Activated T-cell treated with anti-CD3 and anti-CD28 coated beads, Interleukin-2, amount 50 U/mL, for 72 hours (primary cell): ENCODE data around the gene SNX8. TPM values are rescaled to one million over a fixed set of nuclear protein-coding genes. Genes with fewer than 3 reads are reported as not detected.
A peak's percentile ranks its signal among the peaks of the same experiment; 100 is the strongest.

Experiments
- ATAC-seq, 2 donors: fragments of 150-1000 bp; cut with Tn5 transposase; replicated peaks in 1 of 2; 2 replicates each; pipeline ENCODE4 v1.10.0; 2021; ENCODE audit warnings: moderate library complexity in 2 of 2, mild to moderate bottlenecking in 1 of 2
- DNase-seq, 2 donors: peaks; one replicate each; pipeline ENCODE4 v3.0.0; 2021 to 2022; ENCODE audit warnings: mixed read lengths in 1 of 2
- H3K27ac Mint-ChIP-seq: one replicate; pipeline ENCODE4 v1.8.0; 2022; ENCODE audit warnings: mild to moderate bottlenecking, moderate library complexity, mixed read lengths
- H3K27me3 Mint-ChIP-seq: one replicate; pipeline ENCODE4 v1.8.0; 2022; ENCODE audit warnings: low read depth, mixed read lengths
- H3K36me3 Mint-ChIP-seq, 2 donors: one replicate each; pipeline ENCODE4 v1.8.0; 2022; ENCODE audit warnings: mixed read lengths in 2 of 2, mild to moderate bottlenecking in 1 of 2; ENCODE audit not compliant: insufficient read depth in 2 of 2
- H3K4me1 Mint-ChIP-seq: one replicate; pipeline ENCODE4 v1.8.0; 2022; ENCODE audit warnings: low read depth, mixed read lengths
- H3K4me3 Mint-ChIP-seq, 2 donors: one replicate each; pipeline ENCODE4 v1.8.0; 2022; ENCODE audit warnings: mild to moderate bottlenecking in 2 of 2, mixed read lengths in 2 of 2, moderate library complexity in 2 of 2
- H3K9me3 Mint-ChIP-seq, 2 donors: one replicate each; pipeline ENCODE4 v1.8.0; 2022; ENCODE audit warnings: mixed read lengths in 2 of 2
- total RNA-seq, 2 donors: library from RNA; stranded (reverse); gene quantifications; one replicate each; pipeline ENCODE4 v1.2.3, GENCODE V29; 2022

SNX8 gene
- total RNA-seq, 2 donors from 2014 or later, result 25.5 to 31.2 TPM

GRCh38 chr7:2299870-2300512, 14.2 kb downstream of the SNX8 start:
- Mint-ChIP-seq H3K4me1 (peaks cover 32% of the 10 kb centered on the region), H3K9me3 (no peaks in the 10 kb centered on the region), H3K4me3 (peak overlapping the region in 1 of 2 donors; percentile 54), H3K27me3 (no peaks in the 10 kb centered on the region), H3K36me3 (no peaks in the 10 kb centered on the region), H3K27ac (peak overlapping the region; percentile 12)
- ATAC-seq, result no peak
- no peak for DNase-seq

DNA sequence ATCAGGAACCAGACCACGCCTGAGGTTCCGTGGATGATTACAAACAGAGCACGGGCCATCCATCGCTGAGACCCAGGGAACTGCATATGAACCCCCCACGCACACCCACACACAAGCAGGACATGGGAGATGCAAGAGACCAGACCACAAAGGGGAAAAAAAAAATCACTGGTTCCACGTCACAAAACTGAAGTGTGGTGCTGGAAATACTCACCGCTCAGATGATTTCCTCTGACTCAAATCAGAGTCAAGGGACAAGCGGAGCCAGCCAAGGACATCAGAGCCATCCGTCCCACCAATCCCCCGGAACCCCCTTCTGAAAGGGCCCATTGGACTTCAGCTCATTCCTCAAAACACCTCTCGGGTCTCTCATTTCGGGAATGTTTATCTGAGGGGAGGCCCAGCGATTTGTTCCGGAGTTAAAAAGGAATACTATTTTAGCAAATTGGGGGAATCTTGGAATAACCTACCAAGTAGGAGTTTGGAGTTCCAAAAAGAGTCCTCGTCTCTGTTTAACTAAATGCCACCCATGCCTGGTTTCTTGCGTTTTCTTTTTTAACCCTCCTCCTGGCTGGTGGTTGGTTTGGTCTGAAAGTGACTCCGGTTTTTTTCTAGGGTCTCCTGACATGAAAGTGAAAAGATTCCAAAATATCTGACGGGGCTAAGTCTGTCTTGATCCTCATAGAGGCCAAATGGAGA, 15.0 kb downstream of the SNX8 start:
- H3K36me3 Mint-ChIP-seq, result no peaks in the 10 kb centered on the region
- peaks cover 32% of the 10 kb centered on the region for H3K4me1 Mint-ChIP-seq
- peak overlapping the region; percentile 12 for H3K27ac Mint-ChIP-seq
- no peaks in the 10 kb centered on the region for H3K27me3 Mint-ChIP-seq
- peak overlapping the region in 1 of 2 donors; percentile 54 for H3K4me3 Mint-ChIP-seq
- ATAC-seq (peak; percentile 66 to 85), DNase-seq (peak; percentile 28 to 52)
- no peaks in the 10 kb centered on the region for H3K9me3 Mint-ChIP-seq

DNA sequence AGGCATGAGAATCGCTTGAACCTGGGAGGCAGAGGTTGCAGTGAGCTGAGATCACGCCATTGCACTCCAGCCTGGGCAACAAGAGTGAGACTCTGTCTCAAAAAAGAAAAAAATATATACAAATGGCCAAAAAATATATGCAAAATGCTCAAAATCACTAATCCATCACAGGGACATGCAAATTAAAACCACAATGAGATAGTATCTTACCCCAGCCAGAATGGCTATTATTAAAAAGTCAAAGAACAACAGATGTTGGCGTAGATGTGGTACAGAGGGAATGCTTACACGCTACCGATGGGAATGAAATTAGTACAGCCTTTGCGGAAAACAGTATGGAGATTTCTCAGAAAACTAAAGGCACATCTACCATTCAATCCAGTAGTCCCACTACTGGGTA, 17.4 kb downstream of the SNX8 start:
- Mint-ChIP-seq H3K27me3 (no peaks in the 10 kb centered on the region), H3K4me1 (peaks cover 32% of the 10 kb centered on the region), H3K36me3 (no peaks in the 10 kb centered on the region), H3K4me3 (no peak overlapping the region), H3K9me3 (no peaks in the 10 kb centered on the region), H3K27ac (no peak overlapping the region)
- no peak for DNase-seq
- no peak for ATAC-seq

DNA sequence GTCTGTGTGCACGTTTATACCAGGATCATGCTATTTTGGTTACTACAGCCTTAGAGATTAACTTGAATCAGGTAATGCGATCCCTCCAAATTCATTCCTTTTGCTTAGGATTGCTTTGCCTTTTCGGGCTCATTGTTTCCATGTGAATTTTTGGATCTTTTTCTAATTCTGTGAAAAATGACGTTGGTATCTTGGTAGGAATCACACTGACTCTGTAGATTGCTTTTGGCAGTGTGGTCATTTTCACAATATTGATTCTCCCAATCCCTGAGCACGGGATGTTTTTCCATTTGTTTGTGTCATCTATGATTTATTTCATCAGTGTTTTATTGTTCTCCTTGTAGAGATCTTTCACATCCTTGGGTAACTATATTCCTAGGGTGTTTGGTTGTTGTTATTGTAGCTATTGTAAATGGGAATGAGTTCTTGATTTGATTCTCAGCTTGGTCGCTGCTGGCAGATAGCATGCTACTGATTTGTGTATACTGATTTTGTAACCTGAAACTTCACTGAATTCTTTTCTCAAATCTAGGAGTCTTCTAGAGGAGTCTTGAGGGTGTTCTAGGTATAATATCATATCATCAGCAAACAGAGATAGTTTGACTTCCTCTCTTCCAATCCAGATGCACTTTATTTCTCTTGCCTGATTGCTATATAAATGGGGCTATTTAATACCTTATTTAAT, 18.2 kb downstream of the SNX8 start:
- H3K9me3 Mint-ChIP-seq, result no peaks in the 10 kb centered on the region
- no peaks in the 10 kb centered on the region for H3K27me3 Mint-ChIP-seq
- ATAC-seq (no peak), DNase-seq (no peak)
- no peak overlapping the region for H3K27ac Mint-ChIP-seq
- no peaks in the 10 kb centered on the region for H3K36me3 Mint-ChIP-seq
- H3K4me1 Mint-ChIP-seq, result peaks cover 24% of the 10 kb centered on the region
- no peak overlapping the region for H3K4me3 Mint-ChIP-seq

DNA sequence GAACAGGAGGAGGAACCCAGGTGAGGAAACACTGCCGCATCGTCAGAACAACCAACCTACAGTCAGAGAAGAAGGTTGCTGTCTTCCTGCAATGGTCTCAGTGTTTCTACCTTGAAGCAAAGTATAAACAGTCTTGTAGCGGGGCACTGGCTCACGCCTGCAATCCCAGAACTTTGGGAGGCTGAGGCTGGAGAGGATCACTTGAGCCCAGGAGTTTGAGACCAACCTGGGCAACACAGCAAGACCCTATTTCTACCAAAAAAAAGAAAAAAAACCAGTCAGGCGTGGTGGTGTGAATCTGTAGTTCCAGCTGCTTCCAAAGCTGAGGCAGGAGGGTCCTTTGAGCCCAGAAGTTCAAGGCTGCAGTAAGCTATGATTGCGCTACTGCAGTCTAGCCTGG, 23.4 kb downstream of the SNX8 start:
- H3K36me3 Mint-ChIP-seq, result peaks cover 0 to 2% of the 10 kb centered on the region in 2 donors
- no peaks in the 10 kb centered on the region for H3K27me3 Mint-ChIP-seq

DNA sequence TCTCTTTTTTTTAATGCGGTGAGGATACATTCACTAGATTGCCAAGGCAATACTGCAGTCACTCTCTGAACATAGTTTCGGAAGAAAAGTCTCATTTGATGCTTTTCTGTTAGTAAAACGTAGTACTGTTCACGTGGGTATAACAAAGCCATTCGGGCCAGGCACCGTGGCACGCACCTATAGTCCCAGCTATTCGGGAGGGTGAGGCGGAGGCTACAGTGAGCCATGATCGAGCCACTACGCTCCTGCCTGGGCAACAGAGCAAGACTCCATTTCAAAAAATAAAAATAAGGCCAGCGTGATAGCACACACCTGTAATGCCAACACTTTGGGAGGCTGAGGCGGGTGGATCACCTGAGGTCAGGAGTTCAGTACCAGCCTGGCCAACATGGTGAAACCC, 24.6 kb downstream of the SNX8 start:
- no peaks in the 10 kb centered on the region for H3K9me3 Mint-ChIP-seq
- DNase-seq, result no peak
- peaks cover 0 to 2% of the 10 kb centered on the region in 2 donors for H3K36me3 Mint-ChIP-seq
- H3K27me3 Mint-ChIP-seq, result no peaks in the 10 kb centered on the region
- no peak overlapping the region for H3K27ac Mint-ChIP-seq
- ATAC-seq, result no peak
- H3K4me1 Mint-ChIP-seq, result no peaks in the 10 kb centered on the region
- H3K4me3 Mint-ChIP-seq, result no peak overlapping the region

More for the DNA sequence above, 23.4 kb downstream of the SNX8 start:
- H3K4me1 Mint-ChIP-seq, result no peaks in the 10 kb centered on the region
- no peak overlapping the region for H3K4me3 Mint-ChIP-seq
- ATAC-seq (no peak), DNase-seq (no peak)
- no peaks in the 10 kb centered on the region for H3K9me3 Mint-ChIP-seq
- no peak overlapping the region for H3K27ac Mint-ChIP-seq

GRCh38 chr7:2289111-2289586, 25.1 kb downstream of the SNX8 start:
- H3K4me1 Mint-ChIP-seq, result no peaks in the 10 kb centered on the region
- no peaks in the 10 kb centered on the region for H3K27me3 Mint-ChIP-seq
- DNase-seq (no peak), ATAC-seq (no peak)
- peaks cover 0 to 2% of the 10 kb centered on the region in 2 donors for H3K36me3 Mint-ChIP-seq
- H3K4me3 Mint-ChIP-seq, result no peak overlapping the region
- H3K9me3 Mint-ChIP-seq, result no peaks in the 10 kb centered on the region
- no peak overlapping the region for H3K27ac Mint-ChIP-seq

DNA sequence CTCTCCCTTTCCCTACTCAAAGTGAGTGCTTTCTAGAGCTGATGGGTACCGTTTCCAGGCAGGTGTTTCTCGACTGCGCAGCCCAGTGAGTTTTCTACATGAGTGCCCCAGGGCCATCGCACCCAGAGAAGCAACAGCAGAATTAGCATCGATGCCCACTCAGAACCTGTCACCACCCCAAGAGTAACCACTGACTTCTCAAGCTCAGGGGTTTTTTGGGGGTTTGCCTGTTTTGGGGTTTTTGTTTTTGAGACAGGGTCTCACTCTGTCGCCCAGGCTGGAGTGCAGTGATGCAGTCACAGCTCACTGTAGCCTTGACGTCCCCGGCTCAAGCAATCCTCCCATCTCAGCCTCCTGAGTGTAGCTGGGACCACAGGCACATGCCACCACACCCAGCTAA, 25.7 kb downstream of the SNX8 start:
- Mint-ChIP-seq H3K9me3 (no peaks in the 10 kb centered on the region), H3K4me3 (no peak overlapping the region), H3K4me1 (no peaks in the 10 kb centered on the region), H3K36me3 (peaks cover 0 to 2% of the 10 kb centered on the region in 2 donors), H3K27me3 (no peaks in the 10 kb centered on the region), H3K27ac (no peak overlapping the region)
- DNase-seq (no peak), ATAC-seq (no peak)

- ATAC-seq, result no peak
- Mint-ChIP-seq H3K36me3 (peaks cover 0 to 2% of the 10 kb centered on the region in 2 donors), H3K27ac (no peak overlapping the region), H3K27me3 (no peaks in the 10 kb centered on the region), H3K9me3 (no peaks in the 10 kb centered on the region), H3K4me1 (no peaks in the 10 kb centered on the region), H3K4me3 (no peak overlapping the region)
- no peak for DNase-seq
These were observed 26.5 kb downstream of the SNX8 start for GRCh38 chr7:2287745-2288144.

GRCh38 chr7:2283074-2283473, 31.2 kb downstream of the SNX8 start:
- H3K4me3 Mint-ChIP-seq, result no peak overlapping the region
- H3K4me1 Mint-ChIP-seq, result no peaks in the 10 kb centered on the region
- ATAC-seq (no peak), DNase-seq (no peak)
- H3K9me3 Mint-ChIP-seq, result no peaks in the 10 kb centered on the region
- H3K27me3 Mint-ChIP-seq, result no peaks in the 10 kb centered on the region
- H3K36me3 Mint-ChIP-seq, result no peaks in the 10 kb centered on the region
- H3K27ac Mint-ChIP-seq, result no peak overlapping the region

DNA sequence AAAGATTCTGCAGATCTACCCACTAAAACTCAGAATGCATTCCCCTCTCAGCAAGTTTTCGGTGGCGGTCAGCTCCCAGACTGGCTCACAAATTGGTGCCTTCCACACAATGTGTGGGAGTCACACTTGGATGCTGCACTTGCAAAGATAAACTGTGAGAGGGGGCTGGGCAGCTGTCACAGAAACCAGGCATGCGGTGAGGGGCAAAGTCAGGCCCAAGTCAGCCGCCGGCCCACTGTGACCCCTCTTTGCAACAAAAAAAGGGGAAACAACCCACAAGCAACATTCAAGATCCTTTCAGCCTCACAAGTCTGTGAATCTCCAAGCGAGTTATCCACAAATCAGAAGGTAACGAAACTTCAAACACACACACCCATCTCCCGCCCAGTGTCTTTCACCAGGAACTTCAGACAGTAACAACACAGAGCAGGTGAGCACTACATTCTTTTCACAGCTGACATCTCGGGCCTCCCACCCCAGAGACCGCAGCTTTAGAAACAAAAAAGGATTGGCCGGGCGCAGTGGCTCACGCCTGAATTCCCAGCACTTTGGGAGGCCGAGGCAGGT, 32.0 kb downstream of the SNX8 start:
- H3K36me3 Mint-ChIP-seq, result no peaks in the 10 kb centered on the region
- no peak overlapping the region for H3K4me3 Mint-ChIP-seq
- DNase-seq, result no peak
- no peak for ATAC-seq
- no peaks in the 10 kb centered on the region for H3K4me1 Mint-ChIP-seq
- no peaks in the 10 kb centered on the region for H3K27me3 Mint-ChIP-seq
- H3K9me3 Mint-ChIP-seq, result no peaks in the 10 kb centered on the region
- H3K27ac Mint-ChIP-seq, result no peak overlapping the region

GRCh38 chr7:2281541-2281940, 32.7 kb downstream of the SNX8 start:
- DNase-seq, result no peak
- no peak for ATAC-seq
- H3K27me3 Mint-ChIP-seq, result no peaks in the 10 kb centered on the region
- no peaks in the 10 kb centered on the region for H3K36me3 Mint-ChIP-seq
- no peak overlapping the region for H3K27ac Mint-ChIP-seq
- no peaks in the 10 kb centered on the region for H3K9me3 Mint-ChIP-seq
- no peak overlapping the region for H3K4me3 Mint-ChIP-seq
- no peaks in the 10 kb centered on the region for H3K4me1 Mint-ChIP-seq

GRCh38 chr7:2280424-2280823, 33.8 kb downstream of the SNX8 start:
- ATAC-seq (no peak), DNase-seq (no peak)
- Mint-ChIP-seq H3K4me3 (no peak overlapping the region), H3K36me3 (no peaks in the 10 kb centered on the region), H3K4me1 (no peaks in the 10 kb centered on the region), H3K9me3 (no peaks in the 10 kb centered on the region), H3K27me3 (no peaks in the 10 kb centered on the region), H3K27ac (no peak overlapping the region)
